WTC11 (cell line): ENCODE measurements around the gene CENATAC. TPM values are rescaled to one million over a fixed set of nuclear protein-coding genes. Genes with fewer than 3 reads are reported as not detected.
"Not testable (repeated sequence)": the region's sequence is repeated elsewhere in the genome, so short reads cannot be mapped to it uniquely, and the experiment has no call there.

Experiments used
- ATAC-seq: fragments of 200-7000 bp; cut with Tn5 transposase; 2 replicates; pipeline ENCODE4 v1.10.0; 2021; ENCODE audit warnings: mild to moderate bottlenecking, moderate library complexity
- CTCF ChIA-PET: fragments of 300-600 bp; sonication (Branson Sonifier 250); formaldehyde crosslinking; loops from one replicate; lab custom pipeline; 2021; ENCODE audit warnings: antibody characterized with exemption; lab: Charles Lee
- POLR2A ChIA-PET: fragments of 350-600 bp; sonication (Branson Sonifier 250); formaldehyde crosslinking; loops from one replicate; lab custom pipeline; 2021; ENCODE audit warnings: antibody characterized with exemption; lab: Charles Lee
- DNase-seq: peaks from one replicate; pipeline ENCODE4 v3.0.0; 2021; ENCODE audit warnings: low spot score
- H3K27ac Mint-ChIP-seq: 2 replicates; pipeline ENCODE4 v1.8.0; 2021; ENCODE audit warnings: mixed read lengths
- H3K27me3 Mint-ChIP-seq: 2 replicates; pipeline ENCODE4 v1.8.0; 2021; ENCODE audit warnings: low read depth, mild to moderate bottlenecking, moderate library complexity, mixed read lengths
- H3K36me3 Mint-ChIP-seq: 2 replicates; pipeline ENCODE4 v1.8.0; 2021; ENCODE audit warnings: mixed read lengths
- H3K4me1 Mint-ChIP-seq: 2 replicates; pipeline ENCODE4 v1.8.0; 2022; ENCODE audit warnings: mixed read lengths
- H3K4me3 Mint-ChIP-seq: 2 replicates; pipeline ENCODE4 v1.8.0; 2021; ENCODE audit warnings: mild to moderate bottlenecking, moderate library complexity, mixed read lengths
- H3K9me3 Mint-ChIP-seq: 2 replicates; pipeline ENCODE4 v1.8.0; 2021; ENCODE audit warnings: mixed read lengths
- ELF4 ChIP-seq: sonication (generic); formaldehyde crosslinking; IDR thresholded peaks from 2 replicates; pipeline ENCODE4 v1.8.1; 2022; ENCODE audit warnings: low read depth, mild to moderate bottlenecking, moderate library complexity, missing genetic modification reagents
- ESRRA ChIP-seq: sonication (generic); formaldehyde crosslinking; IDR thresholded peaks from 2 replicates; pipeline ENCODE4 v1.8.1; 2022; ENCODE audit warnings: mild to moderate bottlenecking, missing genetic modification reagents, borderline replicate concordance
- FOXK1 ChIP-seq: sonication (generic); formaldehyde crosslinking; IDR thresholded peaks from 2 replicates; pipeline ENCODE4 v1.8.0; 2022; ENCODE audit warnings: mild to moderate bottlenecking, moderate library complexity, missing genetic modification reagents
- GABPB1 ChIP-seq: sonication (generic); formaldehyde crosslinking; IDR thresholded peaks from 2 replicates; pipeline ENCODE4 v1.8.1; 2023; ENCODE audit warnings: mild to moderate bottlenecking, missing genetic modification reagents
- GRHL2 ChIP-seq: fragments of 250-450 bp; sonication (Bioruptor Pico); IDR thresholded peaks from 2 replicates; pipeline ENCODE4 v1.8.0; 2022; ENCODE audit warnings: mild to moderate bottlenecking, moderate library complexity; ENCODE audit not compliant: insufficient replicate concordance, severe bottlenecking
- GTF2I ChIP-seq: fragments of 250-450 bp; sonication (Bioruptor Pico); conservative IDR thresholded peaks from 2 replicates; pipeline ENCODE4 v1.4.0; 2021; ENCODE audit warnings: mild to moderate bottlenecking
- JUN ChIP-seq: sonication (generic); formaldehyde crosslinking; IDR thresholded peaks from 2 replicates; pipeline ENCODE4 v1.8.0; 2023; ENCODE audit warnings: mild to moderate bottlenecking, missing genetic modification reagents
- NFE2L1 ChIP-seq: sonication (generic); formaldehyde crosslinking; IDR thresholded peaks from 2 replicates; pipeline ENCODE4 v1.8.1; 2023; ENCODE audit warnings: missing genetic modification reagents
- NFYB ChIP-seq: sonication (generic); formaldehyde crosslinking; conservative IDR thresholded peaks from 2 replicates; pipeline ENCODE4 v1.8.0; 2022; ENCODE audit warnings: low read depth, missing genetic modification reagents
- OVOL2 ChIP-seq: fragments of 250-450 bp; sonication (Bioruptor Pico); IDR thresholded peaks from 2 replicates; pipeline ENCODE4 v1.9.0; 2021; ENCODE audit warnings: mild to moderate bottlenecking, borderline replicate concordance
- RORB ChIP-seq: fragments of 250-450 bp; sonication (Bioruptor Pico); IDR thresholded peaks from 2 replicates; pipeline ENCODE4 v1.9.0; 2021; ENCODE audit warnings: mild to moderate bottlenecking
- SMAD3 ChIP-seq: sonication (generic); formaldehyde crosslinking; IDR thresholded peaks from 2 replicates; pipeline ENCODE4 v1.8.0; 2022; ENCODE audit warnings: missing genetic modification reagents, mild to moderate bottlenecking, borderline replicate concordance
- ZNF219 ChIP-seq: sonication (generic); formaldehyde crosslinking; IDR thresholded peaks from 2 replicates; pipeline ENCODE4 v1.8.0; 2023; ENCODE audit warnings: missing genetic modification reagents, mild to moderate bottlenecking, borderline replicate concordance
- ZNF263 ChIP-seq: sonication (generic); formaldehyde crosslinking; IDR thresholded peaks from 2 replicates; pipeline ENCODE4 v1.8.1; 2022; ENCODE audit warnings: low read depth, mild to moderate bottlenecking, moderate library complexity, missing genetic modification reagents
- ZNF416 ChIP-seq: fragments of 250-450 bp; sonication (Bioruptor Pico); IDR thresholded peaks from 2 replicates; pipeline ENCODE4 v1.9.0; 2021; ENCODE audit warnings: mild to moderate bottlenecking, inconsistent platforms
- ZNF423 ChIP-seq: fragments of 250-450 bp; sonication (Bioruptor Pico); IDR thresholded peaks from 2 replicates; pipeline ENCODE4 v2.1.2; 2022; ENCODE audit warnings: mild to moderate bottlenecking, moderate library complexity
- total RNA-seq: library from RNA; stranded (reverse); gene quantifications from 3 replicates; pipeline ENCODE4 v1.2.3, GENCODE V29; 2021
- TF ChIP-seq, protein P1 (sequence below): sonication (generic); formaldehyde crosslinking; conservative IDR thresholded peaks from 2 replicates; pipeline ENCODE4 v1.8.1; 2023; ENCODE audit warnings: mild to moderate bottlenecking, low read depth, missing genetic modification reagents, moderate library complexity
- TF ChIP-seq, protein P2 (sequence below): sonication (generic); formaldehyde crosslinking; IDR thresholded peaks from 2 replicates; pipeline ENCODE4 v1.8.0; 2023; ENCODE audit warnings: missing genetic modification reagents, mild to moderate bottlenecking, borderline replicate concordance
- TF ChIP-seq, protein P3 (sequence below): fragments of 250-450 bp; sonication (Bioruptor Pico); IDR thresholded peaks from 2 replicates; pipeline ENCODE4 v1.9.0; 2021; ENCODE audit warnings: mild to moderate bottlenecking
- TF ChIP-seq, protein P4 (sequence below): sonication (generic); formaldehyde crosslinking; IDR thresholded peaks from 2 replicates; pipeline ENCODE4 v1.8.0; 2022; ENCODE audit warnings: mild to moderate bottlenecking, missing genetic modification reagents

The CENATAC gene
- total RNA-seq, 1 experiment from 2014 or later = 41.7 TPM

DNA sequence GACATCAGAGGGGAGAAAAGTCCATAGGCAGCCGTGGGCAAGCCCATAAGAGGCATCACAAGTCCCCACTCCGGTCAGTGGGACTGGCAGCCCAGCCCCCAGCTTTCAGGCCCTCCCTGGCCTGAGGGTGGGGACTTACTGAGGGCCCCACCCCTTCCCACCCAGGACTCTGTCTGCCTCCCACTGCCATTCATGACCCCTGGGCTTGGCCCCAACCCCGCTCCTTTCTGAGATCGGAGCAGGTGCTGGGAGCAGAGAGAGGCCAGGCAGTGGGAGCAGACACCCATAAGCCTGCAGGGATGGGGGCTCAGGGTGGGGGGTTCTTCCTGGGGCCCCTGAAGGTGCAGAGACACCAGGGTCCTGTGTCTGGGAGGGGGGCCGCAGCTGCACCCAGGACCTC, 36.7 kb upstream of the CENATAC start:
- CTCF ChIA-PET = interaction anchor here (0.6 to 1.3 kb wide), 5 partner anchors 17 to 377 kb away, joined by 3 to 6 read pairs (median 3); no protein-coding TSS in a partner anchor

DNA sequence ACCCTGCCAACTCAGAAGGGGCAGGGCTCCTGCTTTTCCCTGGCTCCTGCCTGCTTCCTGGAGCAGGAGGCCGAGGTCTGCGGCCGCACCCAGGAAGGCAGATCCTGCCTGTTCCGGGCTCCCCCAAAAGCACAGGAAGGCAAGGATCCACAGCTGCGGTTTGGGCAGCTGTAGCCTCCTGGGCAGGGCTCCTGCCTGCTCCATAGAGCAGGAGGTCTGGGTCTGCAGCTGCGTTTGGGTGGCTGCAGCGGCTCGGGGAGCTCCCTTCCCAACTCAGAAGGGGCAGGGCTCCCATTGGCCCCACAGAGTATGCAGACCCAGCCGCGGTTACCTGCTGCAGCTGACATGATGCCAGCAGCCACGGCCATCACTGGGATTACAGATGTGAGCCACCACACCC, 36.3 kb upstream of the CENATAC start:
- no peak overlapping the region for H3K27ac Mint-ChIP-seq
- TF ChIP-seq, protein P1, sequence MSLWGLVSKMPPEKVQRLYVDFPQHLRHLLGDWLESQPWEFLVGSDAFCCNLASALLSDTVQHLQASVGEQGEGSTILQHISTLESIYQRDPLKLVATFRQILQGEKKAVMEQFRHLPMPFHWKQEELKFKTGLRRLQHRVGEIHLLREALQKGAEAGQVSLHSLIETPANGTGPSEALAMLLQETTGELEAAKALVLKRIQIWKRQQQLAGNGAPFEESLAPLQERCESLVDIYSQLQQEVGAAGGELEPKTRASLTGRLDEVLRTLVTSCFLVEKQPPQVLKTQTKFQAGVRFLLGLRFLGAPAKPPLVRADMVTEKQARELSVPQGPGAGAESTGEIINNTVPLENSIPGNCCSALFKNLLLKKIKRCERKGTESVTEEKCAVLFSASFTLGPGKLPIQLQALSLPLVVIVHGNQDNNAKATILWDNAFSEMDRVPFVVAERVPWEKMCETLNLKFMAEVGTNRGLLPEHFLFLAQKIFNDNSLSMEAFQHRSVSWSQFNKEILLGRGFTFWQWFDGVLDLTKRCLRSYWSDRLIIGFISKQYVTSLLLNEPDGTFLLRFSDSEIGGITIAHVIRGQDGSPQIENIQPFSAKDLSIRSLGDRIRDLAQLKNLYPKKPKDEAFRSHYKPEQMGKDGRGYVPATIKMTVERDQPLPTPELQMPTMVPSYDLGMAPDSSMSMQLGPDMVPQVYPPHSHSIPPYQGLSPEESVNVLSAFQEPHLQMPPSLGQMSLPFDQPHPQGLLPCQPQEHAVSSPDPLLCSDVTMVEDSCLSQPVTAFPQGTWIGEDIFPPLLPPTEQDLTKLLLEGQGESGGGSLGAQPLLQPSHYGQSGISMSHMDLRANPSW = no peak
- TF ChIP-seq ZNF219 (CRISPR knock-in tag) (no peak), GABPB1 (CRISPR knock-in tag) (no peak), GRHL2 (CRISPR knock-in tag) (no peak), NFE2L1 (CRISPR knock-in tag) (no peak), SMAD3 (CRISPR knock-in tag) (no peak), GTF2I (no peak), ZNF423 (CRISPR knock-in tag) (no peak), ZNF263 (no peak), JUN (CRISPR knock-in tag) (no peak), RORB (CRISPR knock-in tag) (no peak), ELF4 (no peak), OVOL2 (CRISPR knock-in tag) (no peak), FOXK1 (CRISPR knock-in tag) (no peak), ZNF416 (CRISPR knock-in tag) (no peak)
- TF ChIP-seq, protein P2, sequence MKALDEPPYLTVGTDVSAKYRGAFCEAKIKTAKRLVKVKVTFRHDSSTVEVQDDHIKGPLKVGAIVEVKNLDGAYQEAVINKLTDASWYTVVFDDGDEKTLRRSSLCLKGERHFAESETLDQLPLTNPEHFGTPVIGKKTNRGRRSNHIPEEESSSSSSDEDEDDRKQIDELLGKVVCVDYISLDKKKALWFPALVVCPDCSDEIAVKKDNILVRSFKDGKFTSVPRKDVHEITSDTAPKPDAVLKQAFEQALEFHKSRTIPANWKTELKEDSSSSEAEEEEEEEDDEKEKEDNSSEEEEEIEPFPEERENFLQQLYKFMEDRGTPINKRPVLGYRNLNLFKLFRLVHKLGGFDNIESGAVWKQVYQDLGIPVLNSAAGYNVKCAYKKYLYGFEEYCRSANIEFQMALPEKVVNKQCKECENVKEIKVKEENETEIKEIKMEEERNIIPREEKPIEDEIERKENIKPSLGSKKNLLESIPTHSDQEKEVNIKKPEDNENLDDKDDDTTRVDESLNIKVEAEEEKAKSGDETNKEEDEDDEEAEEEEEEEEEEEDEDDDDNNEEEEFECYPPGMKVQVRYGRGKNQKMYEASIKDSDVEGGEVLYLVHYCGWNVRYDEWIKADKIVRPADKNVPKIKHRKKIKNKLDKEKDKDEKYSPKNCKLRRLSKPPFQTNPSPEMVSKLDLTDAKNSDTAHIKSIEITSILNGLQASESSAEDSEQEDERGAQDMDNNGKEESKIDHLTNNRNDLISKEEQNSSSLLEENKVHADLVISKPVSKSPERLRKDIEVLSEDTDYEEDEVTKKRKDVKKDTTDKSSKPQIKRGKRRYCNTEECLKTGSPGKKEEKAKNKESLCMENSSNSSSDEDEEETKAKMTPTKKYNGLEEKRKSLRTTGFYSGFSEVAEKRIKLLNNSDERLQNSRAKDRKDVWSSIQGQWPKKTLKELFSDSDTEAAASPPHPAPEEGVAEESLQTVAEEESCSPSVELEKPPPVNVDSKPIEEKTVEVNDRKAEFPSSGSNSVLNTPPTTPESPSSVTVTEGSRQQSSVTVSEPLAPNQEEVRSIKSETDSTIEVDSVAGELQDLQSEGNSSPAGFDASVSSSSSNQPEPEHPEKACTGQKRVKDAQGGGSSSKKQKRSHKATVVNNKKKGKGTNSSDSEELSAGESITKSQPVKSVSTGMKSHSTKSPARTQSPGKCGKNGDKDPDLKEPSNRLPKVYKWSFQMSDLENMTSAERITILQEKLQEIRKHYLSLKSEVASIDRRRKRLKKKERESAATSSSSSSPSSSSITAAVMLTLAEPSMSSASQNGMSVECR (CRISPR knock-in tag) = no peak
- TF ChIP-seq, protein P3, sequence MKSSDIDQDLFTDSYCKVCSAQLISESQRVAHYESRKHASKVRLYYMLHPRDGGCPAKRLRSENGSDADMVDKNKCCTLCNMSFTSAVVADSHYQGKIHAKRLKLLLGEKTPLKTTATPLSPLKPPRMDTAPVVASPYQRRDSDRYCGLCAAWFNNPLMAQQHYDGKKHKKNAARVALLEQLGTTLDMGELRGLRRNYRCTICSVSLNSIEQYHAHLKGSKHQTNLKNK = no peak
- TF ChIP-seq, protein P4, sequence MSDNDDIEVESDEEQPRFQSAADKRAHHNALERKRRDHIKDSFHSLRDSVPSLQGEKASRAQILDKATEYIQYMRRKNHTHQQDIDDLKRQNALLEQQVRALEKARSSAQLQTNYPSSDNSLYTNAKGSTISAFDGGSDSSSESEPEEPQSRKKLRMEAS (CRISPR knock-in tag) = no peak
- TF ChIP-seq, all 79 proteins: peak for 0
- DNase-seq (no peak), ATAC-seq (peak; percentile 78)
- H3K27me3 Mint-ChIP-seq = no peaks in the 10 kb centered on the region; the same call in none of the 2 replicates
- H3K4me1 Mint-ChIP-seq = no peaks in the 10 kb centered on the region
- ChIA-PET CTCF (interaction anchor here (0.6 to 1.2 kb wide), 5 partner anchors 53 to 379 kb away, joined by 3 to 6 read pairs (median 3); no protein-coding TSS in a partner anchor), POLR2A (interaction anchor here (0.7 kb wide), 1 partner anchor 359 kb away, joined by 3 read pairs; no protein-coding TSS in a partner anchor)
- H3K9me3 Mint-ChIP-seq = no peaks in the 10 kb centered on the region
- H3K36me3 Mint-ChIP-seq = no peaks in the 10 kb centered on the region
- H3K4me3 Mint-ChIP-seq = no peak overlapping the region

More for the DNA sequence above, 36.7 kb upstream of the CENATAC start:
- Mint-ChIP-seq H3K4me1 (peaks cover 3% of the 10 kb centered on the region; the same call in 1 of the 2 replicates), H3K9me3 (no peaks in the 10 kb centered on the region), H3K27ac (no peak overlapping the region)
- no peak for ATAC-seq
- TF ChIP-seq ESRRA (CRISPR knock-in tag) (no peak), GABPB1 (CRISPR knock-in tag) (no peak), NFYB (CRISPR knock-in tag) (no peak)
- TF ChIP-seq, all 79 proteins: peak for 0
- Mint-ChIP-seq H3K27me3 (no peaks in the 10 kb centered on the region; the same call in none of the 2 replicates), H3K36me3 (no peaks in the 10 kb centered on the region), H3K4me3 (no peak overlapping the region)
- DNase-seq = no peak
- POLR2A ChIA-PET = no interaction called here

DNA sequence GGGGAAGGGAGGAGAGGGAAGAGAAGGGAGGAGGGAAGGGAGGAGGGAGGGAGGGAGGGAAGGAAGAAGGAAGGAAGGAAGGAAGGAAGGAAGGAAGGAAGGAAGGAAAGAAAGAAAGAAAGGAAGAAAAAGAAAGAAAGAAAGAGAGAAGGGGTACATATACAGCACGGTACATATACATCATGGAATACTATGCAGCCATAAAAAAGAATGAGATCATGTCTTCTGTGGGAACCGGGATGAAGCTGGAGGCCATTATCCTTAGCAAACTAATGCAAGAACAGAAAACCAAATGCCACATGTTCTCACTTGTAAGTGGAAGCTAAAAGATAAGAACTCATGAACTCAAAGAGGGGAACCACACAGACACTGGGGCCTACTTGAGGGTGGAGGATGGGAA, 28.4 kb upstream of the CENATAC start:
- ATAC-seq, POLR2A ChIA-PET: not testable (repeated sequence)

More for the DNA sequence above, 28.4 kb upstream of the CENATAC start:
- CTCF ChIA-PET, H3K4me1 Mint-ChIP-seq, H3K9me3 Mint-ChIP-seq, H3K4me3 Mint-ChIP-seq, H3K27ac Mint-ChIP-seq, H3K27me3 Mint-ChIP-seq, H3K36me3 Mint-ChIP-seq, DNase-seq: not testable (repeated sequence)
